GM18519 (cell line): ENCODE measurements around the gene ERGIC1.

Experiments used
- ATAC-seq: cut with Tn5 transposase; IDR thresholded peaks from one replicate; pipeline ENCODE4 v1.9.1; 2021; ENCODE audit warnings: mild to moderate bottlenecking, moderate library complexity; ENCODE audit not compliant: unreplicated experiment, low FRiP score

Gene ERGIC1

GRCh38 chr5:172935096-172935495 is 101.0 kb downstream of the ERGIC1 start:
- no peak for ATAC-seq

GRCh38 chr5:172936401-172936800 is 102.3 kb downstream of the ERGIC1 start:
- no peak for ATAC-seq

- ATAC-seq, result no peak
These were observed 105.0 kb downstream of the ERGIC1 start for GRCh38 chr5:172939071-172939470.

GRCh38 chr5:172939611-172940267 is 105.7 kb downstream of the ERGIC1 start:
- ATAC-seq, result no peak

GRCh38 chr5:172940268-172941066 is 106.4 kb downstream of the ERGIC1 start:
- no peak for ATAC-seq

GRCh38 chr5:172941067-172941516 is 107.0 kb downstream of the ERGIC1 start:
- ATAC-seq, result no peak

- ATAC-seq, result no peak
These were observed 108.5 kb downstream of the ERGIC1 start for GRCh38 chr5:172942556-172942955.

- no peak for ATAC-seq
These were observed 109.3 kb downstream of the ERGIC1 start for GRCh38 chr5:172943283-172943841.

- ATAC-seq, result no peak
These were observed 109.9 kb downstream of the ERGIC1 start for GRCh38 chr5:172943906-172944305.

GRCh38 chr5:172944741-172945140 is 110.7 kb downstream of the ERGIC1 start:
- no peak for ATAC-seq

GRCh38 chr5:172945151-172945550 is 111.1 kb downstream of the ERGIC1 start:
- ATAC-seq, result no peak

- no peak for ATAC-seq
These were observed 112.1 kb downstream of the ERGIC1 start for GRCh38 chr5:172946146-172946545.

- no peak for ATAC-seq
These were observed 115.4 kb downstream of the ERGIC1 start for GRCh38 chr5:172949426-172949825.

GRCh38 chr5:172950176-172950965 is 116.3 kb downstream of the ERGIC1 start:
- ATAC-seq, result no peak

- no peak for ATAC-seq
These were observed 117.5 kb downstream of the ERGIC1 start for GRCh38 chr5:172951371-172952033.

- ATAC-seq, result no peak
These were observed 118.0 kb downstream of the ERGIC1 start for GRCh38 chr5:172952034-172952511.

GRCh38 chr5:172953776-172954675 is 120.0 kb downstream of the ERGIC1 start:
- ATAC-seq, result no peak

- no peak for ATAC-seq
These were observed 120.7 kb downstream of the ERGIC1 start for GRCh38 chr5:172954751-172955159.

- ATAC-seq, result no peak
These were observed 122.2 kb downstream of the ERGIC1 start for GRCh38 chr5:172956228-172956627.
